Muscle of arm (tissue), 12 donors: ENCODE data around the gene PLPPR5. TPM values are rescaled to one million over a fixed set of nuclear protein-coding genes. Genes with fewer than 3 reads are reported as not detected.
"Not testable (repeated sequence)": the region's sequence is repeated elsewhere in the genome, so short reads cannot be mapped to it uniquely, and the experiment has no call there.

Experiments
- DNase-seq: peaks from one replicate; pipeline ENCODE4 v3.0.0-alpha.2; 2013
- polyA plus RNA-seq, 12 donors: library from polyadenylated mRNA; unstranded; fragments of 120-200 nt; gene quantifications; one replicate each; pipeline ENCODE4 v1.2.1, GENCODE V29; 2013; ENCODE audit not compliant: insufficient read length in 12 of 12

The PLPPR5 gene
- polyA plus RNA-seq, 12 donors = 1.4 to 4.6 (median 3.1) TPM; not detected in 1

- DNase-seq = no peak
These were observed 85.0 kb downstream of the PLPPR5 start for GRCh38 chr1:98919652-98920051.

DNA sequence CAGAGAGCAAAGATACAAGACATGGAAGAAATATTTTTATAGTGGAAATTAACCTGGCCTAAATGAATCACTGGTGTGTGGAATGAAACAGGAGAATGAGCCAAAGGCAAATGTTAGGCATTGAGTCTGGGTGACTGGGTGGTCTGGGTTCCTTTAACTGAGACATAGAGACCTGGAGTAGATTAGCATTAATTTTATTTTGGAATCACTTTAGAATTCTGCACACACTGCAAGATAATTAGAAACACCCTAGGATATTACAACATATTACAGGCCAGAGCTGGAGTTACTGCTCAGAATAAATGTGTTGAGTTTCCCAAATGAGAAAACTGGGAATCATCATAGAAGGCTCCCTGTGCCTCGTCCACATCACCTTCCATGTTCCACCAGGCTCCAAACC lies 85.5 kb downstream of the PLPPR5 start:
- no peak for DNase-seq

- DNase-seq = no peak
These were observed 90.1 kb downstream of the PLPPR5 start for GRCh38 chr1:98914547-98914946.

GRCh38 chr1:98910827-98911226 lies 93.8 kb downstream of the PLPPR5 start:
- DNase-seq = no peak

DNA sequence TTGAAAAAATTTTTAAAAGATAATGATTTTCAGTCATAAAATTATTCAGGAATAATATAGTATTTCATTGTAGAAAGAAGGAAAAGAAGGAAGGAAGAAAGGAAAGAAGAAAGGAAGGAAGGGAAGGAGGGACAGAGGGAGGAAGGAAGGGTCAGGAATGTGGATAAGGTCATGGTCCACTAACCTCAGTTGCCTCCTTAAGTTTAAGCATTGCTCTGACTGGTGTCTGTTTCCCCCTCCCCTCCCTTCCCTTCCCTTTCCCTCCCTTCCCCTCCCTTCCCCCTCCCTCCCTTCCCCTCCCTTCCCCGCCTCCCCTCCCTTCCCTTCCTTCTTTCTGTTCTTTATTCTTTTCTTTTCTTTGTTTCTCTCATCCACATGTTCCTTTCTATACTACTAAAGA lies 95.7 kb downstream of the PLPPR5 start:
- DNase-seq = no peak

DNA sequence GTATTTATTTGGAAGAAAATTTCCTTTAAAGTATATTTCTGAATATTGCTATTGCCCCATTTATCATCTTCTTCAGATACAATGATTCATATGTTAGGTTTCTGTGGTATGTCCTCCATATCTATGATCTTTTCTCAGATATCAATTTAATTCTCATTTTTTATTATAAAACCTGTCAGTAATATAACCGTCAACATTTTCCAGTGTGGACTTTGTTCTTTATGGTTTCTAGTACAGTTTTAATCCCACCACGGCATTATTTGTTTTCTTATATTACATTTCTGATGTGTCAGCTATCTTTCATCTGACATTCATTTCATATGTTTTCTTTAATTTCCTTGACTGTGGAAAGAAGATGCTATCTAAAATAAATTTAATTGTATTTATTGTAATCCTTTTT lies 97.9 kb downstream of the PLPPR5 start:
- DNase-seq = no peak

DNA sequence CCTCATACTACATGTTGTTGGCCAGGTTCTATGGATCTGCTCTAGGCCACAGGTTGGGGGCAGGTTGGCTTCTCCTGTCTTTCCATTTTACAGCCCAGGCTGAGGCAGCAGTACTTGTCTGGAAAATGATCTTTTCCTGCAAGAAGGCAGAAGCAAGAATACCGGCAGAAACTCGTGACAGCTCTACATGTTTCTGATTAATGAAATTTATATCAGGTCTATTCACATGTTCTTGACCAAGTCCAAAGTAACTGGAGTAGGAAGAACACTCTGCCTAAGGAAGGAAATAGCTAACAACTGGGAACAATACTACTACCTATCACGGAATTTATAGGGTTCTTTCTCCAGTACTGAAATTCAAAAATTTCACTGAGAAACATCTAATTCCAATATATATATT lies 98.3 kb downstream of the PLPPR5 start:
- DNase-seq = no peak

DNA sequence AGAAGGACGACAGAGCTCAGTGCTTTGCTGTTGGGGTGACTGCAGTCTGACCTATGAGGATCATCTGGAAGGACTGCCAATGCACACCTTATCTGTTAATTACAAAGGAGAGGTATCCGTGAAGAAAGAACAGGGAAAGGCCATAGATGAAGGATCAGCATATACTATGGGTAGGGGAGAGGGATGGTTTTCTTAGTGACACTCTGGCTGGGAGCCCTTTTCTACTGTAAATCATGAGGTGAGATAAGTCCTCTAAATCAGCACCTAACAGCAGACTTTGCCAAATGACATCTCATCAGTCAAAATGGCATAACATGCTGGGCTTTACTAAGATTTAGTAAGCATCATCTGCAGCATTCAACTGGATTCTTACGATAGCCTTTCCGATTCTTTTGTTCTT lies 100.0 kb downstream of the PLPPR5 start:
- DNase-seq = no peak

- no peak for DNase-seq
These were observed 100.9 kb downstream of the PLPPR5 start for GRCh38 chr1:98903726-98904125.

- peak; percentile 57 for DNase-seq
These were observed 101.4 kb downstream of the PLPPR5 start for GRCh38 chr1:98903261-98903660.

GRCh38 chr1:98898940-98899339 lies 105.7 kb downstream of the PLPPR5 start:
- DNase-seq = no peak

DNA sequence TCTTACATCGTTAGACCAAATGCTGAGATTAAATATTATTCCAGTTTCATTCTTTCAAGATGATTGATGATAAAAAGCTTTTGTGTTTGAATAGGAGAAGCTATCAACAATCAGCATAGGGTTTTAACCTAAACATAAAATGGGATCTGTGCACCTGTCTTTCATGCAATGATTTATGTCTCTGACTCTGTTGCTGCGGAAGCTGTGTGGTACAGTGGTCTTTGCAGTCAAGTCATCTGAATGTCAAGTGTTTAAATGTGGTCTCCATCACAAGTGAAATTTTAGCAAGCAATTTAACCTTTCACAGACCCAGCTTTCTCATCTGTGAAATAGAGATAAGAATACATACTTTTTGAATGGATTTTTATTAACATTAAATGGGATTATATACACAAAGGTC lies 107.2 kb downstream of the PLPPR5 start:
- DNase-seq = no peak

DNA sequence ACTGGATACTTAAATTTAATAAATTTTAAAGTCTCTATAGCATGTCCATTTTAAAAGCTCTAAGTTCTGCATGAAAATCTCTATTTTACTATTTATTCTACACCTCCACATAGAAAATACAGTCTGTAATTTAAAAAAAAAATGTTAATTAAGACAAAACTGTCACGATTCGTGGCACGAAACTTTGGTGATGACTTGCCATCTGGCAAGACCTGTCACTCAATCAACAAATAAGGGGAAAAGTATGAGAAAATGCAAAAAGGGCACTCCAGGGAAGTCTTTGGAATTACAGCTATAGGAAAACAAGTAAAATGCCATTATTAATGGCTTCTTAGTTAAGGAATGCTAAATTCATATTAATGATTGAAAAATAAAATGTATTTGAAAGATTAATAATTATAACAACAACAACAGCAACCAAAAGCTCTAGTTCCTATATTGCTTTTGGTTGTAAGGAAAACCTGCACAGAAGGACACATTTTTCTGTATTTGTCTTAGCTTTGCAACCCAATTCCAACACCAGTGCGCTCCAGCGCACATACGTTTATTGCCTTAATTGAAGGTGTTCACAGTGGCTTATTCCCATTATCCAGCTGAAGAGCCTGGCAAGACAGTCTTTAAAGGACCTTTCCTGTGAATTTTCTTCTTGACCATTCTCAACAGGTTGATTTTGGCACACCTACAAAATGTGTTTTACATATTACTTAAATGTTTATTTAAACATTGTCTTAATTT lies 107.8 kb downstream of the PLPPR5 start:
- no peak for DNase-seq

DNA sequence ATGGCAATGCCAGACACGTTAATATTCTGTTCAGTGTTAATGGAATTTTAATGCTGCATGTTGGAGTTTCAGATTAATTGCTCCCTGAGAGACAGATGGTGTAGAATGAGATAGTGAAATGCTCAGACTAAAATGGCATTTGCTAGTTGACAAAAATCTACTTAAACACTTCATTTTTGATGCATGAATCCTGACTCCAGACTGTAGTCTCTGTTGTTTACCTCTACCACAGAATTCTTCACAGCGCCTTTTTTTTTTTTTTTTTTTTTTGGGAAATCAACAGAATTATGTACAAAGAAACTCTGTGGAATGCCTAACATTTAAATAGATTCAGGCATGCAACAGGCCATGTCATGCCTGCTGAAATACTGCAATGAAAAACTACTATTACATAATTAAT lies 111.3 kb downstream of the PLPPR5 start:
- DNase-seq = no peak

- no peak for DNase-seq
These were observed 115.8 kb downstream of the PLPPR5 start for GRCh38 chr1:98888869-98889268.

- no peak for DNase-seq
These were observed 117.2 kb downstream of the PLPPR5 start for GRCh38 chr1:98887507-98887906.

DNA sequence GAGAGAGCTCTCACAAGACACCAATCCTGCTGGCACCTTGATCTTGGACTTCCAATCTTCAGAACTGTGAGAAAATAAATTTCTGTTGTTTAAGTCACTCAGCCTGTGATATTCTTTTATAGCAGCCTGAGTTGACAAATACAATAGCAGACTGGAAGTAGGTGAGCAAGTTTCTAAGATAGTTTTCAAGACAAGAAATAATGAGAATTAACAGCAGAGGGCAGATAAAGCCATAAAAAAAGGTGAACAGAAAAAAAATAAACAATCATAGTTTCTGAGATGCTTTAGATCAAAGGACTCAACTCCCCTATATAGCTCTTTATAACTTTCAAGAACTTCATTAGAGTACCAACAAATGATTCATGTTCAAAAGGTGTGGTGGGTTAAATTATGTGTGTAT lies 119.8 kb downstream of the PLPPR5 start:
- DNase-seq = no peak

GRCh38 chr1:98881901-98882300 lies 122.8 kb downstream of the PLPPR5 start:
- DNase-seq = no peak

DNA sequence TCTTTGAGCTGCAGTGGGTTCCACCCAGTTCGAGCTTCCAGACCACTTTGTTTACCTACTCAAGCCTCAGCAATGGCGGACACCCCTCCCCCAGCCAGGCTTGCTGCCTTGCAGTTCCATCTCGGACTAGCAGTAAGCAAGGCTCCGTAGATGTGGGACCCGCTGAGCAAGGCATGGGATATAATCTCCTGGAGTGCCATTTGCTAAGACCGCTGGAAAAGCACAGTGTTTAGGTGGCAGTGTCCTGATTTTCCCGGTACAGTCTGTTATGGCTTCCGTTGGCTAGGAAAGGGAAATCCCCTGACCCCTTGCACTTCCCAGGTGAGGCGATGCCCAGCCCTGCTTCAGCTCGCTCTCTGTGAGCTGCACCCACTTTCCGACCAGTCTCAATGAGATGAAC lies 123.4 kb downstream of the PLPPR5 start:
- DNase-seq = not testable (repeated sequence)

- DNase-seq = no peak
These were observed 129.8 kb downstream of the PLPPR5 start for GRCh38 chr1:98874828-98875227.

DNA sequence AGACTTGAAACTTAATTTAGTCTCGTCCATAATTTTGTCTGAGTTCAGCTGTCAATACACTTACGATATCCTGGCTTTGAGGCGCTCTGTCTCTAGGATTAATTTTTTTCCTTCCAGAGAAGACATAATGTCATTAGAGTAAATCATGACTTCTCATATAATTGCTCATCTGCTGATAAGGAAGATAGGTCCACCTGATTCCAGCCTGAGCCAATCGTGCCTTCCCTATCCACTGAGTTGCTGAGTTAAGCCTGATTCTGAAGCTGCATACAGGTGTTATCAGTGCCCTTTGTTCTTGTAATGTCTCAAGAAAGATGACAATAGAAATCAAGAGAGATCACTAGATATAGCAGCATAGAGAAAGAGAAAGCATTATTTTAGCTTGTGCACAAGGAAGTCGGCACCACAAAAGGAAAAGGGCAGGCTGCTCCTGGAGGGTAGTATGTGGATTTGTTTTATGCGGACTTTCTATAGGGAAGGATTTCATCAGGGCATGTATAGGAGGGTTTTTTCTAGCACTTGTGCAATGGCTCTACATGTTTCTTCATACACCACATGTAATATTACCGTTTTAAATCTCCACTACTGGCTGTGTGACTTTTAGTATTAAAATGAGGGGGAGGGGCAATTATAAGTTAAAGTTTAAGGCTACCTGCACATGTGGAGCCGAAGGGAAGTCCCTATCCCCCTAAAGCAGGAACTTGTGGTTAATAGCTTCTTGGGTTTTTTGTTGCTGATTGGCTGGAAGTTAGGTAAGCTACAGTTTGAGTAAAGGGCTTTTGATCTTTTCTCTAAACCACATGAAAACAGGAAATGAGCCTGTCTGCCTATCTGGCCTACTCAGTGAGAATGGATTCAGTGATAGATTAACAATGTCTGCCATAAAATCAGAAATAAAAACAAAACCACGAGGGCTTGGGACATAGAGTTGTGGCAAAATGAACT lies 133.4 kb downstream of the PLPPR5 start:
- DNase-seq = no peak

DNA sequence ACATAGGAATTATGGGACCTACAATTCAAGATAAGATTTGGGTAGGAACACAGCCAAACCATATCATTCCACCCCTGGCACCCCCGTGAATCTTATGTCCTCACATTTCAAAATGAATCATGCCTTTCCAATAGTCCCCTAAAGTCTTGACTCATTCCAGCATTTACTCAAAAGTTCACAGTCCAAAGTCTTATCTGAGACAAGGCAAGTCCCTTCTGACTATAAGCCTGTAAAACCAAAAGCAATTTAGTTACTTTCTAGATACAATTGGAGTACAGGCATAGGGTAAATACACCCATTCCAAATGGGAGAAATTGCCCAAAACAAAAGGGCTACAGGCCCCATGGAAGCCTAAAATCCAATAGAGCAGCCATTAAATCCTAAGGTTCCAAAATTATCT lies 138.9 kb downstream of the PLPPR5 start:
- DNase-seq = no peak

DNA sequence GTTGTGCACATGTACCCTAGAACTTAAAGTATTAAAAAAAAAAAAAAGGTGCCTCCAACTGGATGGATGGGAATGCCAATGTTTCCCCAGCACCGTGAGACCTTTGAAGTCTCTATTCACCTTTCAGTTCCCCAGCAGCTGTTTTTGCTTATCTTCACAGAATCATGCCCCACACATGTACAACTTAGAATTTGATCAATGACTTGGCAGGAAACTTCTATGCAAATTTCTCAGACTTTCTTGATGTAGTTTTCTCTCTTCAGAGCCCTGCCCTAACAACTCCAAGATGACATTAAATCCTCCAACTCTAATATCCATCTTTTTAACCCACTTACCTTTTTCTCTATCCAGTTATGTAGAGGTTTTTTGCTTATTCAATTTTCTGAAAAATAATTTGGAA lies 144.3 kb downstream of the PLPPR5 start:
- DNase-seq = no peak
